GM21360 (cell line): ENCODE results near the gene THBS2.
"Not testable (repeated sequence)": the region's sequence is repeated elsewhere in the genome, so short reads cannot be mapped to it uniquely, and the experiment has no call there.

Source experiments
- ATAC-seq: cut with Tn5 transposase; IDR thresholded peaks from one replicate; pipeline ENCODE4 v1.9.1; 2021; ENCODE audit warnings: mild to moderate bottlenecking, moderate library complexity; ENCODE audit not compliant: unreplicated experiment

The THBS2 gene

DNA sequence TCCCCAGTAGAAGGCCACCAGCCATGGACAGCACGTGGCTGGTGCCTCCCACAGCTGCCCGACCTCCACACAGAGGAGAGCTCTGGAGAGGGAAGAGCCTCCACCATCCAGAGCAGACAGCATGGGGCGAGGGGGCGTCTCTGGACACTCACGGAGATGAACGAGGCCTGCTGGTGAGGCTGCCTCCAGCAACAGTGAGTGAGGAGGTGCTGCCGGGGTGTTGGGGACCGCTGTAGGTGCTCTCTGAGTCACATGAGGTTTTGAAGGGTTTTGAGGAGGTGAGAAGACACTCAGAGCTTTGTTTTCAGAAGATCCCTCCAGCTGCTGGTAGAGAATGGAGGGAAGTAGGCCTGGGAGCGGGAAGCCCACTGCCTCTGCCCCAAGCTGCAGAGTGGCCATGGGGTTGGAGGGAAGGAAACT, 65.6 kb downstream of the THBS2 start:
- no peak for ATAC-seq

DNA sequence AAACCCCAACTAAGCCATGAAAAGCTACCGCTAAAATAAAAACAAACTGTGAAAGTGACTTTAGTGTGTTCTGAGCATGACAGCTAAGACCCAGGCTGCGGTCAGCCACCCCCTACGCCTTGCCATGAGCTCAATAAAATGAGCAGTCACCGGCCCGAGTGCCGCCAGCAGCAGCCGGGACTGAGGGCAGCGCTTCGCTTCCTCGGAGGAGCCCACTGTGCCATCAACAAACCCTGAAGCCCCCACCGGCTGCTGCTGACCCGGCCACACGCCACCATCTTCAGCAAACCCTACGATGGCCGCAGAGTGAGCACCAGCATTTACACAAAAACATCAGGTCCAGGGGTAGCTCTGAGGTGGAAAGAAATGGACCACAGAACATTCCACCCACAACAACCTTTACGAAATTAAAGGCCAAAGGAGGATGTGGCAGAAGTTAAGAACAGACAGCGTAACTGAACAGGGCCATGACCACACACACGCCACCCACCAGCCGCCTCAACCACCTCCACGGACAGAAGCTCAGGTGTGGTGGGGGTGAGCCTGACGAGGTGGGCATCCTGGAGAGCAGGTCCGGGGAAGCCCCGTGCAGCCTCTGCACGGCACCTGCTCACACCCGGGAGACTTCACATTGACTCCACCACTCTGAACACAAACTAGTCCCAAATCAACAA, 67.0 kb downstream of the THBS2 start:
- ATAC-seq = no peak

DNA sequence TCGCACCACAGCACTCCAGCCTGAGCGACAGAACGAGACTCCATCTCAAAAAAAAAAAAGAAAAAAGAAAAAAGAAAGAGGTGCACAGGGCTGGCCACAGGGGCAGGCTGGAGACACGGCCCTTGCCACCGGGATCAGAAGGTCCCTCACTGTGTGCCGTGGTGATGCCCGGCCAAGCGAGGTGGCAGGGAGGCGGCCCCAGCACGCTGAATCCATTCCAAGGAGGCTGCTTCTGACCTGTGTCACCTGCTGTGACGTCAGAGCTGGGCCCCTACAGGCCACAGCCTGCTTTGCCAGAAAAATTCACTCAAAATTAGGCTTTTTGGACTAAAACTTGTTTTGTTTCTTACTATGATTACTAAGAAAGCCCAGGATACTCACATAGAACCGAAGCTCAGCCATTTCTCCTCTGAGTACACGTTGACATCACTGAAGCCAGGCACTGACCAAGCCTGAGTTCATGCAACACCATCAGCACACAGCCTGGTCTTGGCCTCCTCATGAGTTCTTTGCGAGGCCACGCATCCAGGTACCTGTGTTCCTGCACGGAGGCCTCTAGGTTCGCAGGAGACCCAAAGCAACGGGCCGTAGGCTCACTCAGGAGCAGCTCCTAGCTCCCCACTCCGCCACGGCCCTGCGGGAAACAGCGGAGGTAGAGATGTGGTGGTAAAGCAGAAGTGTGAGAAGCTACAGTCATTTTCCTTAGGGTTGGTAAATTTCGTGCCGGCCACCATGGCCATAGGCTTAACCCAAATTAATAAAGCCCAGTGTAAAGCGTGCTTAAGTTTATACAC, 67.8 kb downstream of the THBS2 start:
- no peak for ATAC-seq

DNA sequence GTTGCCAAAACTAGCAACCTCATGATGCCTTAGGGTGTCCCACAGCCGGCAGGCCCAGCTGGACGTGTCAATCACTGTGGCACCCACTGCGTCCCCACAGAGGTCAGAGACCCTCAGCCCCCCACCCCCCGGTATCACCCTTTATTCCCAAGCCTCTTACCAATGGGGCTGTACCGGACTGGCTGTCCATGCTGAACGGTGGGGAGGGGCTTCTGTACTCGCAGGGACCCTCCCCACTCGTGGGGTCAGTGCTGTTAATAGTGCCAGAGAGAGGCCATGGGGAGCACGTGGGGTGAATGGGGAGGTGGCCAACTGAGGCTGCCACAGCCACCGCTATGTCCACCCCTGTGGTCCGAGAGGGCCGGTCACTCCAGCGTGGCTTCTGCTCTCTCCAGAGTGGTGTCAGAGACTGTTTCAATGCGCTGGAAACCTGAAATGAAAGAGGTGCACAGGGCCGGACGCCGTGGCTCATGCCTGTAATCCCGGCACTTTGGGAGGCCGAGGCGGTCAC, 68.6 kb downstream of the THBS2 start:
- ATAC-seq = no peak

DNA sequence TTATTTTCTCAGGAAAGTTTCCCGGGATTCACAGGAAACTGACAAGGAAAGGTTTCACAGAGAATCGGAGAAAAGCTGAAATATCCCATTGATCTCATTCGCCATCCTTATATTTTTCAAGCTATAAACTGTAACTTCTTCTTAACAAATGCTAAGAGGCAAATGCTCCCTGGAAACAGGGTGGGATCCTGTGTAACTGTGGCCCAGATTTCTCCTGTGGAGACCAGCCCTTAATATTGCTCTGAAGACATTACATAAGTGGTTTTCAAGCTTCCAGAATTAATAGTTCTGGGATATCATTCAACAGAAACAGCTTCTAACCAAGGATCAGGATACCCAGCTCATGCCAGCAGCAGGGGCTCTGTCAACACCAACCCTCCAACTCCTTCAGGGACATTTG, 69.2 kb downstream of the THBS2 start:
- no peak for ATAC-seq

DNA sequence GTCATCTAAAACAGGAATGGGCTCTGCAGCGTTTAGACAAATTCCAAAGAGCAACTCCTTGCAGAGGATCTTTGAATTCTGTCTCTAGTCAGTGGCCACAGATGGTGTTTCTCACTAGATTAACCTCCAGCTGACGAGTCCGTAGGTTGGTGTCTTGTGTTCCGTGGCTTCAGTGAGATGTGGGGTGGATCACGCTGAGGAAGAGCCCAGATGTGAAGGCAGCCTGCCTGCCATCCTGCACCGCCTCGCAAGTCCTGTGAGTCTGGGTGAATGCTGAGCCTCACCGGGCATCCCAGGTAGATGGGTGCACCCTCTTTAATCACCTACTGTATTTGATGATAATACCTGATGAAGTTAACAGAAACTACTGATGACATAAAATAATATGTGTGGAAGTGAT, 70.4 kb downstream of the THBS2 start:
- no peak for ATAC-seq

DNA sequence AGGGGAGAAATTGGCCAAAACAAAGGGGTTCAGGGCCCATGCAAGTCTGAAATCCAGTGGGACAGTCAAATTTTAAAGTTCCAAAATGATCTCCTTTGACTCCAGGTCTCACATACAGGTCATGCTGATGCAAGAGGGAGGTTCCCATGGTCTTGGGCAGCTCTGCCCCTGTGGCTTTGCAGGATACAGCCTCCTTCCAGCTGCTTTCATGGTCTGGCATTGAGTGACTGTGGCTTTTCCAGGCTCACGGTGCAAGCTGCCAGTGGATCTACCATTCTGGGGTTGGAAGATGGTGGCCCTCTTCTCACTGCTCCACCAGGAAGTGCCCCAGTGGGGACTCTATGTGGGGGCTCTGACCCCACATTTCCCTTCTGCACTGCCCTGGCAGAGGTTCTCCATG, 73.8 kb downstream of the THBS2 start:
- ATAC-seq = not testable (repeated sequence)

DNA sequence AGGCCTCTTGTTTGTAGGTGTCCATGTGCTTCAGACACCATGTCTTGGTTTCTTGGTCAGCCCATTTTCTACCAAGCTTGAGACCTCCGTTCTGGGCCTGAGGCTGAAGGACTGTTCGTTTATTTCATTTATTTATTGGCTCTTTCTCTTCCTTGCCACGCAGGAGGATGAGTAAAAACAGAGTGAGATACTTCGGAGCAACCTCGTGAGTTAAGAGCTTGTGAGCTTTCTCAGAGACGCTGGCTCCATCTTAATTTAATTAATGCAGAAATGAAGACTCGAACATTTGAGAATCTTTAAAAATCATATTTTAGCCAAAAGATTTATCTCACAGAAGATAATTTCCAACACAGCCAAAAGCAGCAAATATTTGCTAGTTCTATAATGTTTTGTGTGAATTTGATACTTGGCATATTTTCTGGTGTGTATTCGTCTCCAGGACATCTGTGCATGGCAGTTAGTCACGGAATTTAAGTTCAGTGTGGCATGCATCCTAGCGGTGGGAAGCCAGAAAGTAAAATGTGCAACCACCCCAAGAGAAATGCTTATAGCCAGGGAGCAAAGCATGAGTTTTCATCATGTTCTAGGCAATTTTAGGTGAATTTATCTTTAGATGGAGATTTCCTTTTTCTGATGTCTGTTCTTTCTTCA, 76.0 kb downstream of the THBS2 start:
- no peak for ATAC-seq

DNA sequence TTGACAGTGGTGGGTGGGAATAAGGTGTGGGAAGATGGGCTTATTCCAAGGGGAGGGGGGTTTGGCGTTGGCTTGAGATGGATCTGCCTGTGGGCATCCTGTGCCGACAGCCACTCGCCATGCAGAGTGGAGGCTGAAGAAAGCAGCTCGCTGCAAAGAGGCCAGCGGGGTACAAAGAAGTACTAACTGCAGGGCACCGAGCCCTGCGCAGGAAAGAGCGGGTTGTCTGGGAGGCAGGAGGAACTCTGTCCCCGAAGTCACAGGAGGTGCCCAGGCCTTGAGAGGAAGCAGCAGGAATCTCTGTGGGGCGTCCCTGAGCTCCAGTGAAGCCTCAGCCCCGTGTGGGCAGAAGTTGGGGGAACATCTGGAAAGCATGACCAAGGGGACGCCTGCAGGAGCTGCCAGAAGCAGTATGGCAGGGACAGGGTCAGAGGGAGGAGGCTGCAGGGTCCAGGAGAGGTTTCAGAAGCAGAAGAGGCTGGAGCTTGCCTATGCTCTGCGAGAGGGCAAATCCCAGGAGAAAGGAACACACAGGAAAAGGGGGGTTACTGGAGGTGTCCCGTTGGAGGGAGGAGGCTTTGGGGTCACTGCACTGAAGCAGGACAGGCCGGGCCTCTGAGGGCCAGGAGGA, 77.2 kb downstream of the THBS2 start:
- no peak for ATAC-seq

DNA sequence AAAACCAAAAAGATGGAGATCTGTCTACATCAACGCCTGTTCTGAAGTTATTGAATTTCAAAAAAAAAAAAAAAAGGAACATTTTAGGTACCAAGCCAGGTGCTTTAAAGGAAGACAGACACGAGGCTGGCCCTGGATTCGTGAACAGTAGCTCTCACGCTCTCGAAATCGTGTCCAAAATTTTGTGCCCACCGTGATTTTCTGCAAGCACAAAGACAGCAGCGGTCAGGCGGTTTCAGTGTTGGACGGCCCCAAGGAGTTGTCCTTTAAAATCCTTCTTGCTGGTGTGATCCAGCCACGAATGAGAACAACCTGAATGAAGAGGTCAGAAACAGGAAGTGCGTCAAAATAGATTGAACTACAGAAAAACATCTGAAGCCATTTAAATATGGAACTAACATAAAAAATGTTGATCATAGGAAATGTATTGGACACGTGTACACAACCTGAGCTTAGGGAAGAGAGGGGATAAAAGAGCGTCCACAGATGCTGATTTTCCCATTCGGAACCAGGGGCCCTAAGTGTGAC, 78.2 kb downstream of the THBS2 start:
- no peak for ATAC-seq

DNA sequence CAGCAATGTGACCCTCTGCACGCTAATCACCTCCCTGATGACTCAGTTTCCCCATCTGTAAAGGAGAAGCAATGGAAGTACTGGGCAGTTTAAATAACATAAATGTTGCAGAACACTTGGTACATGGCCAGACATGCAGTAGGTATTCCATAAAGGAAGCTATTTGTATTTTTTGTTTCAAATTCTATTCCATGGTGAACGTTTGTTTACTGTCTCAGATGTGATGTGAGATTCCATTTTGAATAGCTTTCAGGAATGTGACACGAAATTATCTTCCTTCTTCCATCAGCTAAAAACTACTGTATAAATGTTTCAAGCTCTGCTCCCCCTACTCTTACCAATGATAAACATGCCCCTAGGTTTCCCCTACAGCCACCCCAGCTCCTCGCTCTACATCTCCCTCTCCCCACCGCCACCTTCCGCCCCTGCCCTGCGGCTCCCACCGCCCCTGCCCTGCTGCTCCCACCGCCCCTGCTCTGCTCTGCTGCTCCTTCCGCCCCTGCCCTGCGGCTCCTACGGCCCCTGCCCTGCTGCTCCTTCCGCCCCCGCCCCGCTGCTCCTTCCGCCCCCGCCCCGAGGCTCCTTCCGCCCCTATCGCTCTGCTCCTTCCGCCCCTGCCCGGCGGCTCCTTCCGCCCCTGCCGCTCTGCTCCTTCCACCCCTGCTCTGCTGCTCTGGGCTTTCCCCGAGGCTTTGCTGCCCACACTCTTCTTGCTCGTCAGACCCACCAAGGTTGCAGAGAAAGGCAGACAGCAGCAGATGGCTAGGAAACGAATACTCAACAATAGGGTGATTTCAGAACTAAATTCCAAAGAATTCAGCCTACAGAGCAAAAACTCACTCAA, 78.9 kb downstream of the THBS2 start:
- no peak for ATAC-seq

DNA sequence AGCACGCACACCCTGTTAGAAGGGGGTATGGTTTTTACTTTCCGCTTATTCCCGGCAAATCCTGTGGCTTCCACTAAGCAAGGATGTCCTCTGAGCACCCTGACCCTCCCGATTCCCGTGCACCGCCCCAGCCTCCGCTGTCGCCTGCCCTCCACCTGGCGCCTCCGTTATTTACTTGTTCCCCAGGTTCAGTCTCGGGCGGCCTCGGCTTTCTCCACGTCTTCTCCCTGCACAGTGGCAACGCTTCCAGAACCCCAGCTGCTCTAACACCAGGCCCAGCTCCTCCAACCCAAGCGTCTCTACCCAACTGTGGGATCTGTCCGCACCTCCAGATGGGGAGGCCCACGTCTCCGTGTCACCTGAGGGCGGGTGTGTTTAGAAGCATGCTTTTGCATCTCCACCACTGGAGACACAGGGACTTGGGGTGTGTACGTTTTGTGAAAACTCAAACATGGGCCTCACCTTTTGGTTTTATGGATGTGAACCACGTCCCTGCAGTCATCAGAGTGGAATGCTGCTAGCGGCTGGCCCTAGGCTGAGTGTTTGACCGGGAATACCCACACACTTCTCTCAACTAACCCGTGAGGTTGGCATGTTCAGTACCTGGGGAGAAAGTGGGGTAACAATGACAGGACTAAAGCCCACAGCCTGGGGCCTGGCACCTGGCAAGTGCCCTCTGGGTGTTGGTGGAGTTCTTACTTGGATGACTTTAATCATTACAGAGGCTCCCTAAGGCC, 79.9 kb downstream of the THBS2 start:
- ATAC-seq = no peak

DNA sequence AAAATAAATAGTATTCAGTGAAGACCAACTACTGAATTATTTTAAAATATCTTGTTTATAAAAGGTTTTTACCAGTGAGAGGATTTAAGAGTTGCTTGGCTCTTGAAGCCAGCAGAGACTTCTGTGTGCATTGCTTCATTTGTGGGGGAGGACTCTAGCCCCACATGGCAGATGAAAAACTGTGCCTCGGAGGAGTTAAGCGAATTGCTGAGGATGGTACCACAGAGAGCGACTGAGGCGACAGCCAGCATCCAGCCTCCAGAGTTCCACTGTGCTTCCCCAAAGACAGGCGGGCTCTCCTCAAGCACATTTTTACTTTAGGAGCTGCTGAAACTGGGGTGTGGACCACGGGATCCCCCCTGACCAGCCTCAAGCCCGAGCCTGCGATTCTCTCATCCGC, 80.7 kb downstream of the THBS2 start:
- ATAC-seq = no peak

DNA sequence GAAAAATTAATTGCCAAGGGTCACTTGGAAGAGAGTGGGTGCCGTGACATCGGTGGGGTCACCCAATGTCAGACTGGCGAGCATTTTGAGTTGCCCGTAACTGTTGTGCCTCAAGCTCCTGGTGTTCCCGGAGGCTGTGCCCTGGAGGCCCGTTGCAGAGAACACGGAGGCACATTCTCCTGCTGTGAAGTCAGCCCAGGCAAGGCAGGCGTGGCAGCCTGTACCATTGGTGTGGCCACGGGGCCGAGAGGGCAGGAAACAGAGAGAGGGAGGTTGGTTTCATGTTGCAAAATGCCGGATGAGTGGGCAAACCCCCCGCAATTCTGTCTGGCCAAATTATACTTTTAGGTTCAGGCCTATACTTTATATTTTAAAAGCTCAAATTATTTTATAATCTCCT, 81.2 kb downstream of the THBS2 start:
- ATAC-seq = no peak

DNA sequence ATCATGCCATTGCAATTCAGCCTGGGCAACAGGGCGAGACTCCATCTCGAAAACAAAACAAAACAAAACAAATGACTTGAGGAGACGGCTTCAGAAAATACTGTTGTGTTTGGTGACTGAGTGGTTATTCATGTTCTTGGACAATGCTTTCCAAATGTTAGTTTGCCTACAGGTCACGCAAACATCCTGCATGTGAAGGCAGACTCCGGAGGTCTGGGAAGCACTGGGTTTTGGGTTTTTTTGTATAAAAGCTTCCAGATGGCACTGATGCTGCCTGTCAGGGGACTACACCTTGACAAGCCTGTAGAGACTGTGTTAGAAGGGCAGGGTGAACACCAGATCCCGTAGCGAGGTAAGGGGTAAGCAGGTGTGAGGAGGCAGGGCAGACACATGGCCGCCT, 81.7 kb downstream of the THBS2 start:
- no peak for ATAC-seq

DNA sequence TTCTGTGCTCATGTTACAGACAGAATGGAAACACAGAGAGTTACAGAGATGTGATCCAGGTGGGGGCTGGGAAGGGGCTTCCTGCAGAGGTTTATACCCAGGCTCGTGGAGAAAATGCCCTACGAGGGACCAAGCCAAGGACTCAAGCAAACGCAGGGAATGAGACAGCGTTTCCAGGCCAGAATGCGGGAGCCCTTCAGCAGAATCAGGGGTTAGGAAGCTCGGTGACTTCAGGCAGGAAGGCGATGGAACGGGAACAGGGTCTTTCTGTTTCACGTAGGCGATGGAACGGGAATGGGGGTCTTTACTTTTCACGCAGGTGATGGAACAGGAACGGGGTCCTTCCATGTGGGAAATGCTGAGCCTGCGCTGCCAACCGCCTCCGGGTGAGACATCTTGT, 82.6 kb downstream of the THBS2 start:
- no peak for ATAC-seq

DNA sequence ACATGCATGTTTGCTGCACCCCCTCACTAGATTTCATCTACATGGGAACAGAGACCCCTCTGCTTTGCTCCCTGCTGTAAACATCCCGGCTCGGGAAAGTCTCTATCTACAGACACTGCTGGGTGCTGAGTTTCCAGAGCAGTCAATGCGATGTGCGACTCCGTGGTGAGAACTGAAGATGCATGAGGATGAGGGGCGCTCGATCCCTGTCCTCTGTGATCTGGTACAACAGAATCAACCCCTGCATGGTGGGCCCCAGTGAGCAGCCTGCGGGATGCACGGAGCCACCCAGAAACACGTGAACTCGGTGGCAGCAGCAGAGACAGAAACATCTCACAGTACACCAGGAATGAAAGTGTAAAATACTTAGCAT, 83.1 kb downstream of the THBS2 start:
- ATAC-seq = no peak

DNA sequence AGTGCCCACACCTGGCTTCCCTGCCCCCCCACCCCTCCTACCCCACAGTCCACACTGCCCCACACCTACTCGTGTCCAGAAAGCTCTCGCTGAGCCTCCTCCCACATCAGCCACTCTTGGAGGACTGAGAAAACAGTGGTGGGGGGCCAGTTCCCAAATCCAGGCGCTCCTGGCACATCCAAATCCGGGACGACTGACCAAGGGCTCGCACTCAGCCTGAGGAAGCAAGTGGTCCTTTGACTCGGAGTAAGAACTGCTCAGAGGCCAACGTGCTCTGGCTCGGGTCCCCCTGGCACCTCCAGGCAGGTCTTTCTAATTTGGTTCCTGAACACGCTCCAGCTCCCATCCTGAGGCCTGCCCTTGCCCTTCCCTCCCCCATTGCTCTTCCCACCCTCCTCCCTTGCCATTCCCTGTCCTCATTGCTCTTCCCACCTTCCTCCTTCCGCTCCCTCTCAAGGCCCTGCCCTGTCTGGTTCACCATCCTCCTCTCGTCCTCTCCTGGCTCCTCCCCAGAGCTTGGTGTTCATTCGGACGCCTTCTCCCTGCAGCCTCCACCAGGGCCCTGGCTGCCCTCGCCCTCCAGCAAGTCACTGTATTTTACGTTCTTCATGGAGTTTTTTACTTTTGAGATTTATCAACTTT, 83.6 kb downstream of the THBS2 start:
- ATAC-seq = no peak

DNA sequence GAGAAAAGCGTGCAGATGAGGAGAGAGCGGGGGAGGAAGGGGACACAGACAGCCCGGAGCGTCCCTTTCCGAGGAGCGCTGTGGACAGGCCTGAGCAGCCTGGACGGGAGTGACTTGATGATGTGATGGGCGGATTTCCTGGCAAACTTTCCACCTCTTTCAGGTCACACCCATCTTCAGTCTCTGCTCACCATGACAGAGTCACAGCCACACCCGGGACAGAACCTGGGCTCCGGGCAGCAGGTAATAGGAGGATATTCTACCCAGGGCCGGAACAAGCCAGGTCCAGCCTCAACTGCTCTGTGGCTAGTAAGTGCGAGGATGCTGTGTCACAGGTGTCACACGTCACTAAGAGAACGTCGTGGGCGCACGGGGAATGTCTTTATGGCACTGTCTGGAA, 84.3 kb downstream of the THBS2 start:
- no peak for ATAC-seq
